ENCODE data around the gene HBD. TPM values are rescaled to one million over a fixed set of nuclear protein-coding genes. Genes with fewer than 3 reads are reported as not detected.

HBD gene
- total RNA-seq, 2 experiments from 2014 or later = not detected

GRCh38 chr11:5229796-5230195, 4.5 kb downstream of the HBD start:
- Mint-ChIP-seq H3K4me3 (no peak overlapping the region), H3K4me1 (ENCODE audit: low read depth) (no peaks in the 10 kb centered on the region), H3K27ac (no peak overlapping the region), H3K36me3 (ENCODE audit: low read depth) (no peaks in the 10 kb centered on the region), H3K9me3 (no peaks in the 10 kb centered on the region), H3K27me3 (peaks cover 4% of the 10 kb centered on the region)
- DNase-seq (no peak), ATAC-seq (no peak)
- TF ChIP-seq, protein P1, sequence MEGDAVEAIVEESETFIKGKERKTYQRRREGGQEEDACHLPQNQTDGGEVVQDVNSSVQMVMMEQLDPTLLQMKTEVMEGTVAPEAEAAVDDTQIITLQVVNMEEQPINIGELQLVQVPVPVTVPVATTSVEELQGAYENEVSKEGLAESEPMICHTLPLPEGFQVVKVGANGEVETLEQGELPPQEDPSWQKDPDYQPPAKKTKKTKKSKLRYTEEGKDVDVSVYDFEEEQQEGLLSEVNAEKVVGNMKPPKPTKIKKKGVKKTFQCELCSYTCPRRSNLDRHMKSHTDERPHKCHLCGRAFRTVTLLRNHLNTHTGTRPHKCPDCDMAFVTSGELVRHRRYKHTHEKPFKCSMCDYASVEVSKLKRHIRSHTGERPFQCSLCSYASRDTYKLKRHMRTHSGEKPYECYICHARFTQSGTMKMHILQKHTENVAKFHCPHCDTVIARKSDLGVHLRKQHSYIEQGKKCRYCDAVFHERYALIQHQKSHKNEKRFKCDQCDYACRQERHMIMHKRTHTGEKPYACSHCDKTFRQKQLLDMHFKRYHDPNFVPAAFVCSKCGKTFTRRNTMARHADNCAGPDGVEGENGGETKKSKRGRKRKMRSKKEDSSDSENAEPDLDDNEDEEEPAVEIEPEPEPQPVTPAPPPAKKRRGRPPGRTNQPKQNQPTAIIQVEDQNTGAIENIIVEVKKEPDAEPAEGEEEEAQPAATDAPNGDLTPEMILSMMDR (IDR thresholded peaks at IDR 0.05) = no peak
- POLR2A ChIA-PET = no interaction called here
- CTCF ChIA-PET = no interaction called here
- intact Hi-C loops (cut with micrococcal nuclease) = no loop called here

DNA sequence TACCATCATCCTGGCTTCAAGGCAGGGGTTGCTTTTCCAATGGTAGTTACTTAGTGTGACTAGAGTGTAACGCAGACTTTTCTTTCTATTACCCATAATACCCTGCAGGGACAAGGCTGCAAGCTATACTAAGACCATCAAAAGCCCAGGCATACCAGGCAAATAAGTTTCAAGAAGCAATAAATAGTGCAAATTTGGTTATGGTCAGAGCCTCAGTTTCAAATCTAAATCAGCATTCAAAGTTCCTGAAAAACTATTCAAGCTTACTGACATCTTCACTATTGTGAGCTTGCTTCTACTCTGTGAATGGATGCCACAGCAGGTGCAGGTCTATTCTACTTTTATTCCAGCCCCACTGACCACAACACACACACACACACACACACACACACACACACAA, 4.9 kb downstream of the HBD start:
- no peak for ATAC-seq
- intact Hi-C loops (cut with micrococcal nuclease) = no loop called here
- TF ChIP-seq, protein P1 (IDR thresholded peaks at IDR 0.05) = no peak
- H3K27me3 Mint-ChIP-seq = peaks cover 4% of the 10 kb centered on the region
- no peaks in the 10 kb centered on the region for H3K9me3 Mint-ChIP-seq
- H3K27ac Mint-ChIP-seq = no peak overlapping the region
- POLR2A ChIA-PET = no interaction called here
- no peak overlapping the region for H3K4me3 Mint-ChIP-seq
- CTCF ChIA-PET = interaction anchor here (0.5 kb wide), 1 partner anchor 736 kb away, joined by 3 read pairs; no protein-coding TSS in a partner anchor
- no peak for DNase-seq
- no peaks in the 10 kb centered on the region for H3K36me3 Mint-ChIP-seq (ENCODE audit: low read depth)
- H3K4me1 Mint-ChIP-seq (ENCODE audit: low read depth) = no peaks in the 10 kb centered on the region

DNA sequence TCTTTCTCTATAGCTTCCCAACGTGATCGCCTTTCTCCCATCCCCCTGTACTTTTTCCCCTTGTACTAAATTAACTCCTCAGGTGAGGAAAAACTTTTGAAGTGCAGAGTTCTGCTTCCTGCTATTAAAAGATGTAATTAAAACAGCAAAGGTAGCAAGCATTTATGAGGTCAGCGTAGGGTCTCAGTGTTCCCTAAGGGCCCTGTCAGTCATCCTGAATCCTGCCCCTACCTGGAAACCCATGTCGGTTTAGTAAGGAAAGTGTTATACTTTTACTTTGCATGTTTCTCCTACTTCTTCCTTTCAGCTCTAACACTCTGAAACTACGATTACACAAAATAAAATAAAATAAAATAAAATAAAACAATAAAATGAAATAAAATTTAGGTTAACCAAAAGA, 6.2 kb downstream of the HBD start:
- no peak overlapping the region for H3K27ac Mint-ChIP-seq
- no peaks in the 10 kb centered on the region for H3K9me3 Mint-ChIP-seq
- intact Hi-C loops (cut with micrococcal nuclease) = no loop called here
- peaks cover 6% of the 10 kb centered on the region for H3K27me3 Mint-ChIP-seq
- no peaks in the 10 kb centered on the region for H3K36me3 Mint-ChIP-seq (ENCODE audit: low read depth)
- ATAC-seq (no peak), DNase-seq (no peak)
- no peak overlapping the region for H3K4me3 Mint-ChIP-seq
- TF ChIP-seq, protein P1 (IDR thresholded peaks at IDR 0.05) = no peak
- ChIA-PET POLR2A (no interaction called here), CTCF (no interaction called here)
- no peaks in the 10 kb centered on the region for H3K4me1 Mint-ChIP-seq (ENCODE audit: low read depth)

DNA sequence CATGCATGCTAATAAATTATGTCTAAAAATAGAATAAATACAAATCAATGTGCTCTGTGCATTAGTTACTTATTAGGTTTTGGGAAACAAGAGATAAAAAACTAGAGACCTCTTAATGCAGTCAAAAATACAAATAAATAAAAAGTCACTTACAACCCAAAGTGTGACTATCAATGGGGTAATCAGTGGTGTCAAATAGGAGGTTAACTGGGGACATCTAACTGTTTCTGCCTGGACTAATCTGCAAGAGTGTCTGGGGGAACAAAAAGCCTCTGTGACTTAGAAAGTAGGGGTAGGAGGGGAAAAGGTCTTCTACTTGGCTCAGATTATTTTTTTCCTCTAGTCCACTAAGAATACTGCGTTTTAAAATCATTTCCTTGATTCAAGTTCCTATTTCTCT, 6.6 kb downstream of the HBD start:
- intact Hi-C loops (cut with micrococcal nuclease) = no loop called here
- ATAC-seq (no peak), DNase-seq (no peak)
- H3K27ac Mint-ChIP-seq = no peak overlapping the region
- no peaks in the 10 kb centered on the region for H3K36me3 Mint-ChIP-seq (ENCODE audit: low read depth)
- ChIA-PET CTCF (no interaction called here), POLR2A (no interaction called here)
- TF ChIP-seq, protein P1 (IDR thresholded peaks at IDR 0.05) = no peak
- no peaks in the 10 kb centered on the region for H3K4me1 Mint-ChIP-seq (ENCODE audit: low read depth)
- peaks cover 6% of the 10 kb centered on the region for H3K27me3 Mint-ChIP-seq
- H3K9me3 Mint-ChIP-seq = no peaks in the 10 kb centered on the region
- no peak overlapping the region for H3K4me3 Mint-ChIP-seq

- Mint-ChIP-seq H3K36me3 (ENCODE audit: low read depth) (no peaks in the 10 kb centered on the region), H3K9me3 (no peaks in the 10 kb centered on the region), H3K4me3 (no peak within 1 kb of the TSS), H3K27me3 (peaks cover 5% of the 10 kb centered on the region), H3K27ac (no peak within 1 kb of the TSS), H3K4me1 (ENCODE audit: low read depth) (no peaks in the 10 kb centered on the region)
- no peak for ATAC-seq
- TF ChIP-seq, protein P1 (IDR thresholded peaks at IDR 0.05) = no peak
- CTCF ChIA-PET = no interaction called here
- no peak for DNase-seq
- POLR2A ChIA-PET = no interaction called here
- intact Hi-C loops (cut with micrococcal nuclease) = no loop called here
Observed at GRCh38 chr11:5226732-5227310, 7.5 kb downstream of the HBD start, which contains the start of gene HBB. Gene HBB, minus strand, starts transcription at chr11:5227071. Its CDS starts 50 bp downstream, at chr11:5227021.
